Measurements from ENCODE around the gene SMYD3. TPM values are rescaled to one million over a fixed set of nuclear protein-coding genes. Genes with fewer than 3 reads are reported as not detected.
A peak's percentile ranks its signal among the peaks of the same experiment; 100 is the strongest.

Gene SMYD3
- total and polyA plus RNA-seq, 9 of the 15 experiments (the other 6 are each of a cell fraction or from before 2014, with no cell fraction given): 128 to 440 (median 197) TPM

DNA sequence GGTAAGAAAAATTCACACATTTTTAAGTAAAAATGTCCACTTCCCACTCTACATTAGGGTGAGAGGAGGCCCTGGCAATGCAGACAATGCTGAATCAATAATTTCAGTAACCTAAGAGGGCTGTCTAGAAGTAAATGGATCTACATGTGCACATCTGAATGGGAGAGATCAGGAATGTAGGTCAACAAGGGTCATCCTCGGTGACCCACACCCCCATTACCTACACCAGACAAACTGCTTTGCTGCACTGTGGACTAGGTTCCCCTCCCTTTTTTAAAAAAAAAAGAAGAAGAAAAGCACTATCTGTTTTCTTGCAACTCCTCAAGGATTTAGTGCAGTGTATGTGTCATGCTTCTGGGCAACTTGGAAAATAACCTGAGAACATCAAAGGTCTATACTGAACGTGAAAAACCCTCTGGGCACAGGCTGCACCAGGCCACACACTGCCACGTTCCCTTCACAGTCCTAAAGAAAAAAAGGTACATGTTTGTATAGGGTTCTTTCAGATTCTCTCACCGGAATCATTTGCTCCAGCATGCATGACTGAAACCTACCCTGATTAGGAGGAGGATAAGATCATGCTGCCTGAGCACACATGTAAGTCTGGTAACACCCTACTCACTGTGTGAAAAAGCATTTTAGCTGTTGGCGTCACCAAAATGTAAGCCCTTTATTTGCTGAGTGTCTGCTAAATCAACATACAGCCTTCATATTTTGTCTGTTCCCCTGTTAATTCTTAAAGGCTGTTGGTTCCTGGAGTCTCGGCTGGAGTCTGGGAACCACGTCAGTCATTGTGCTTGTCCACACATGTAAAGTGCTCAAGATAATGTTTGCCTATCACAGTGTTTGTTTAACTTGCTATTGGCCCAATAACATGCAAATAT is 341.0 kb downstream of the SMYD3 start (continued):
- TF ChIP-seq TRIM24 (IDR thresholded peaks at IDR 0.05) (0 out of 4 replicates have a peak, but pooled peaks of 1 of the 2 experiments have one; percentile 26), PRPF4 (IDR thresholded peaks at IDR 0.05; ENCODE audit: insufficient read depth, low read depth, low read length, poor library complexity, severe bottlenecking) (no peak), NFE2L1 (tag; IDR thresholded peaks at IDR 0.05; ENCODE audit: borderline replicate concordance, low read depth) (no peak), PHB2 (IDR thresholded peaks at IDR 0.05; ENCODE audit: low read depth) (no peak), ZNF224 (CRISPR knock-in tag; IDR thresholded peaks at IDR 0.05) (no peak), PHF8 (IDR thresholded peaks at IDR 0.05; ENCODE audit: borderline replicate concordance, low read length) (no peak), CBX2 (IDR thresholded peaks at IDR 0.05; ENCODE audit: insufficient read depth, low read length, poor library complexity, severe bottlenecking) (no peak), RBM22 (IDR thresholded peaks at IDR 0.05; ENCODE audit: low read depth, low read length, poor library complexity, severe bottlenecking) (no peak), ARHGAP35 (IDR thresholded peaks at IDR 0.05; ENCODE audit: partially characterized antibody) (no peak), GATAD2A (IDR thresholded peaks at IDR 0.05) (no peak), ARID2 (IDR thresholded peaks at IDR 0.05) (no peak), SIX5 (IDR thresholded peaks at IDR 0.05; ENCODE audit: borderline replicate concordance in 1 of 2, insufficient read depth in 1 of 2, low read depth in 1 of 2, low read length in 2 of 2) (no peak), HIVEP1 (CRISPR knock-in tag; IDR thresholded peaks at IDR 0.05) (no peak)
- TF ChIP-seq, protein P1, sequence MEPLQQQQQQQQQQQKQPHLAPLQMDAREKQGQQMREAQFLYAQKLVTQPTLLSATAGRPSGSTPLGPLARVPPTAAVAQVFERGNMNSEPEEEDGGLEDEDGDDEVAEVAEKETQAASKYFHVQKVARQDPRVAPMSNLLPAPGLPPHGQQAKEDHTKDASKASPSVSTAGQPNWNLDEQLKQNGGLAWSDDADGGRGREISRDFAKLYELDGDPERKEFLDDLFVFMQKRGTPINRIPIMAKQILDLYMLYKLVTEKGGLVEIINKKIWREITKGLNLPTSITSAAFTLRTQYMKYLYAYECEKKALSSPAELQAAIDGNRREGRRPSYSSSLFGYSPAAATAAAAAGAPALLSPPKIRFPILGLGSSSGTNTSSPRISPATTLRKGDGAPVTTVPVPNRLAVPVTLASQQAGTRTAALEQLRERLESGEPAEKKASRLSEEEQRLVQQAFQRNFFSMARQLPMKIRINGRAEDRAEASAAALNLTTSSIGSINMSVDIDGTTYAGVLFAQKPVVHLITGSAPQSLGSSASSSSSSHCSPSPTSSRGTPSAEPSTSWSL (CRISPR knock-in tag; IDR thresholded peaks at IDR 0.05; ENCODE audit: borderline replicate concordance): no peak
- TF ChIP-seq, protein P2, sequence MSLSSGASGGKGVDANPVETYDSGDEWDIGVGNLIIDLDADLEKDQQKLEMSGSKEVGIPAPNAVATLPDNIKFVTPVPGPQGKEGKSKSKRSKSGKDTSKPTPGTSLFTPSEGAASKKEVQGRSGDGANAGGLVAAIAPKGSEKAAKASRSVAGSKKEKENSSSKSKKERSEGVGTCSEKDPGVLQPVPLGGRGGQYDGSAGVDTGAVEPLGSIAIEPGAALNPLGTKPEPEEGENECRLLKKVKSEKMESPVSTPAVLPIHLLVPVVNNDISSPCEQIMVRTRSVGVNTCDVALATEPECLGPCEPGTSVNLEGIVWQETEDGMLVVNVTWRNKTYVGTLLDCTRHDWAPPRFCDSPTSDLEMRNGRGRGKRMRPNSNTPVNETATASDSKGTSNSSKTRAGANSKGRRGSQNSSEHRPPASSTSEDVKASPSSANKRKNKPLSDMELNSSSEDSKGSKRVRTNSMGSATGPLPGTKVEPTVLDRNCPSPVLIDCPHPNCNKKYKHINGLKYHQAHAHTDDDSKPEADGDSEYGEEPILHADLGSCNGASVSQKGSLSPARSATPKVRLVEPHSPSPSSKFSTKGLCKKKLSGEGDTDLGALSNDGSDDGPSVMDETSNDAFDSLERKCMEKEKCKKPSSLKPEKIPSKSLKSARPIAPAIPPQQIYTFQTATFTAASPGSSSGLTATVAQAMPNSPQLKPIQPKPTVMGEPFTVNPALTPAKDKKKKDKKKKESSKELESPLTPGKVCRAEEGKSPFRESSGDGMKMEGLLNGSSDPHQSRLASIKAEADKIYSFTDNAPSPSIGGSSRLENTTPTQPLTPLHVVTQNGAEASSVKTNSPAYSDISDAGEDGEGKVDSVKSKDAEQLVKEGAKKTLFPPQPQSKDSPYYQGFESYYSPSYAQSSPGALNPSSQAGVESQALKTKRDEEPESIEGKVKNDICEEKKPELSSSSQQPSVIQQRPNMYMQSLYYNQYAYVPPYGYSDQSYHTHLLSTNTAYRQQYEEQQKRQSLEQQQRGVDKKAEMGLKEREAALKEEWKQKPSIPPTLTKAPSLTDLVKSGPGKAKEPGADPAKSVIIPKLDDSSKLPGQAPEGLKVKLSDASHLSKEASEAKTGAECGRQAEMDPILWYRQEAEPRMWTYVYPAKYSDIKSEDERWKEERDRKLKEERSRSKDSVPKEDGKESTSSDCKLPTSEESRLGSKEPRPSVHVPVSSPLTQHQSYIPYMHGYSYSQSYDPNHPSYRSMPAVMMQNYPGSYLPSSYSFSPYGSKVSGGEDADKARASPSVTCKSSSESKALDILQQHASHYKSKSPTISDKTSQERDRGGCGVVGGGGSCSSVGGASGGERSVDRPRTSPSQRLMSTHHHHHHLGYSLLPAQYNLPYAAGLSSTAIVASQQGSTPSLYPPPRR (CRISPR knock-in tag; IDR thresholded peaks at IDR 0.05; ENCODE audit: borderline replicate concordance): no peak
- TF ChIP-seq, protein P3, sequence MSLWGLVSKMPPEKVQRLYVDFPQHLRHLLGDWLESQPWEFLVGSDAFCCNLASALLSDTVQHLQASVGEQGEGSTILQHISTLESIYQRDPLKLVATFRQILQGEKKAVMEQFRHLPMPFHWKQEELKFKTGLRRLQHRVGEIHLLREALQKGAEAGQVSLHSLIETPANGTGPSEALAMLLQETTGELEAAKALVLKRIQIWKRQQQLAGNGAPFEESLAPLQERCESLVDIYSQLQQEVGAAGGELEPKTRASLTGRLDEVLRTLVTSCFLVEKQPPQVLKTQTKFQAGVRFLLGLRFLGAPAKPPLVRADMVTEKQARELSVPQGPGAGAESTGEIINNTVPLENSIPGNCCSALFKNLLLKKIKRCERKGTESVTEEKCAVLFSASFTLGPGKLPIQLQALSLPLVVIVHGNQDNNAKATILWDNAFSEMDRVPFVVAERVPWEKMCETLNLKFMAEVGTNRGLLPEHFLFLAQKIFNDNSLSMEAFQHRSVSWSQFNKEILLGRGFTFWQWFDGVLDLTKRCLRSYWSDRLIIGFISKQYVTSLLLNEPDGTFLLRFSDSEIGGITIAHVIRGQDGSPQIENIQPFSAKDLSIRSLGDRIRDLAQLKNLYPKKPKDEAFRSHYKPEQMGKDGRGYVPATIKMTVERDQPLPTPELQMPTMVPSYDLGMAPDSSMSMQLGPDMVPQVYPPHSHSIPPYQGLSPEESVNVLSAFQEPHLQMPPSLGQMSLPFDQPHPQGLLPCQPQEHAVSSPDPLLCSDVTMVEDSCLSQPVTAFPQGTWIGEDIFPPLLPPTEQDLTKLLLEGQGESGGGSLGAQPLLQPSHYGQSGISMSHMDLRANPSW (CRISPR knock-in tag; IDR thresholded peaks at IDR 0.05): no peak

All from K562 (cell line).